GM12801 (cell line): ENCODE measurements around the gene KBTBD13.

Experiments used
- CTCF ChIP-seq: IDR thresholded peaks from one replicate; pipeline ENCODE4 v1.5.1; 2011; ENCODE audit warnings: control low read depth; ENCODE audit not compliant: insufficient read length; ENCODE audit errors: extremely low read depth

KBTBD13 gene

GRCh38 chr15:65077981-65078352 lies 1.4 kb downstream of the KBTBD13 start:
- no peak for TF ChIP-seq CTCF

DNA sequence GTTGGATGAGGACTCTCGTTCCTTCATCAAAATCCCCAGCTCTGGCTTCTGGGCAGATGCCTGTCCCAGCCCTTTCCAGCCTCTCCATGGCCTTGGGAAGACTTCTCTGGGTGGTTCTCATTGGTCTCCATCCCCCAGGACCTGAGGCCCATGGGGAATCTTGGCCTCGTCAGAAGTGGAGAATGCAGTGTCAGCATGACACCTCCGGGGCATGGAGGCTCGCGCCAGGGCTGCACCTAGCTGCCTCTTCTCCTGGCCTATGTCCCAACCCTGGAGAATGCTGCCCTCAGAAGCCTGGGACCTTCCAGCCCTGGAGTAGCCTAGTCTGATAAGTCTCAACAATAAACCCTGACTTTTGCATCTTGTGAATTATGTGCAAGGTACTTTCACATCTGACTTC lies 3.0 kb downstream of the KBTBD13 start:
- TF ChIP-seq CTCF, result no peak

GRCh38 chr15:65081270-65081669 lies 4.7 kb downstream of the KBTBD13 start:
- TF ChIP-seq CTCF, result no peak

DNA sequence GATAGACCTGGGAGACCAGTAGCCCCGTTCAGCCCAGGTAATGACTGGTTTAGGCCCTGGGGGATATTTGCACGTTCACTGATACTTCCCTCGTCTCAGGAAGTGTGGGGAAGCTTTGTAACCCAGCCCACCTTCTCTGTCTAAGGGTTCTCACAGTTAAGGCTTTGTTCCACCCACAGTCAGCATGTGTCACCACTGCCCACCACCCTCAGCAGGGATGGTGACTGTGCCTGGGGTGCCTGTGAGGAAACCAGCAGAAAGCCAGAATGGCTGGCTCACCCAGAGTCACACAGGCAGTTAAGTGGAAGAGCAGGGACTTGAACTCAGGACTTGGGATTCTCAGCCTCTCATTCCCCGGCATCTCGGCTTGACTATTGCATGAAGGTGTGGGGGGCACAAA lies 5.2 kb downstream of the KBTBD13 start:
- no peak for TF ChIP-seq CTCF

DNA sequence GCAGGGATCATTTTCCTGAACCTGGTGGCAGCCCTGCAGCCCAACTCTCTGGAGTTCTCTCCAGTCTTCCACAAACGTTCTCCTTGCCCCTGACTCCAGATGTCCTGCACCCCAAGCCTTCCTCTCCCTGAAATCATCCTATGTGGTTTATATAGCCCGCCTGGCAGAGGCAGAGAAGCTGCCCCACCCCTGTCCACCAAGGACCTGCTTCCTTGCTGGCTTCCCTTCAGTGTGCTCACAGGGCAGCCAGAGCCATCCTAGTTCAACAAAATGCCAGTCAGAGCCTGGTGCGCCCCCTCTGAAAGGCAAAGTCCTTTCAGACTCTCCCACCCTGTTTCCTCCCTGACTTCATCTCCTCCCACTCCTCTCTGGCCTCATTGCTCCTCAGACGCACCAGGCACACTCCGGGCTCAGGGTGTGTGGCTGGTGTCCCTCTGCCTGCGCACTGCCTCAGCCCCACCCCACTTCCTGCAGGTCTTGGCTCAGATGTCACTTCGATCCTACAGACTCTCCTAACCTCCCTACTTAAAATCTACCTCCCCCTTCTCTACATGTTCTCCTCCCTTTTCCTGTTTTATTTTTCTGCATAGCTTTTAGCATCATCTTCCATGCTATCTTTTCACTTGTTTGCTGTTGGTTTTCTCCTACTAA lies 5.9 kb downstream of the KBTBD13 start:
- TF ChIP-seq CTCF, result no peak

DNA sequence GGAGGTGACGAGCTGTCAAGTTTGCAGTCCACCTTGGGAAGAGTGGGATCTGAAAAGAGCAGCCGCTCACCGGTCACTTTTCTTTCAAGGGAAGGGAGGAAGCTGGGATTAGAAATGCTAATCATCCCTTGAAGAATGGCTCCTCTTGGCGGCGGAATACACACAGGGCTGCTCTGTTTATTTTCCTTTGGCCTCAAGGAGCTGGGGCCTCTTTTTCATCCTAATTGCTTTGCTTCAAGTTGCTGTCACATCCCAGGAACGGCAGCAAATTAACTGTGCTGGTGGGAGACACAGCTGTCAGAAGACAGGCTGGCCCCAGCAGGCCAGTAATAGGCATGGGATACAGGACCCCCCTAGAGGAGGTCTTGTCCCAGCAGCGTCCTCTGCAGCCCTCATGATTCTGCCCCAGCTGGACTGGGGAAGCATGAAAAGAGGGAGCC lies 6.7 kb downstream of the KBTBD13 start:
- TF ChIP-seq CTCF, result no peak

DNA sequence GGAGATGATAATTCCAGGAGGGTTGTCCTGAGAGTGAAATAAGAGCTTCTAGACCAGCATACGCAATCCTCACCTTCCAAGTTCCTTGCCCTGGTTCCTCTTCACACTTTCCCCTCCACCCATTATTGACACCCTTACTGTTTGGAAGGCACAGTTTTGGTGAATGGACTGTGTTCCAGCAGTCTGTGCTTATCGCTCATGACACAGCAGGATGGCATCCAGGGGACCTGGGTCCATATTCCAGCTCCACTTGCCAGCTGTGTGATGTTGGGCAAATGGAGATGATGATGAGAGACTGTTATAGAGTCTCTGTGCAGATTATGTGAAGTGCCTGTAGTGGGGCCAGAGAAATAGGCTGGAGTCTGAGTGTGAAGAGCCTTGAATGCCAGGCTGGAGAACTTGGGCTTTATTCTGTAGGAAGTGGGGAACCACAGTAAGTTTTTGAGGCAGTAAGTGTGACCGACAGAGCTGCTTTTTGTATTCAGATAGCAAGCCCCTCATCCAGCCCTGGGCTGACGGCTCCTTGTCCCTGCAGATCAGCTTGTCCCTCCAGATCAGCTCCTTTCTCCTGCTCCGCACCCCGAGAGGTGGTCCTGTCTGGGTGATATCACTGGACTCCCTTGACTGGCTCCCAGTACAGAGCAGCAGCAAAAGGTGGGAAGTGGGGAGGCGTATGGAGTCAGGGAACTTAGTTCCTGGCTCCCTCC lies 8.1 kb downstream of the KBTBD13 start:
- TF ChIP-seq CTCF, result no peak
